Ovary (tissue), 9 donors: Measurements from ENCODE around the gene ULBP2. TPM values are rescaled to one million over a fixed set of nuclear protein-coding genes. Genes with fewer than 3 reads are reported as not detected.

Experiments
- DNase-seq, 5 donors: peaks; one replicate each; pipeline ENCODE4 v3.0.0-alpha.2; 2019 to 2020
- H3K27ac ChIP-seq, 2 donors: fragments of 200-600 bp; one replicate each; pipeline versions ENCODE4 v1.5.1 to v1.8.0; 2019 to 2022
- H3K27me3 ChIP-seq: fragments of 200-600 bp; one replicate; pipeline ENCODE4 v1.8.0; 2022
- H3K36me3 ChIP-seq: fragments of 200-600 bp; sonication (generic); one replicate; pipeline ENCODE4 v1.5.1; 2019
- H3K4me1 ChIP-seq: one replicate; pipeline ENCODE4 v1.8.1; 2013; ENCODE audit warnings: mild to moderate bottlenecking, moderate library complexity; ENCODE audit not compliant: insufficient read depth
- H3K4me3 ChIP-seq: fragments of 200-600 bp; sonication (generic); one replicate; pipeline ENCODE4 v1.5.1; 2017
- H3K9me3 ChIP-seq, 2 donors: fragments of 200-600 bp in 1 of 2; sonication (generic) in 1 of 2; one replicate each; pipeline versions ENCODE4 v1.5.1 to v1.8.1; 2013 to 2019; ENCODE audit warnings: mild to moderate bottlenecking in 1 of 2, moderate library complexity in 1 of 2
- CTCF ChIP-seq, 3 donors: fragments of 450-650 bp in 2 of 3; fragments of 200-600 bp in 1 of 3; IDR thresholded peaks; one replicate each; pipeline versions ENCODE4 v1.5.1 to v1.8.0; 2016 to 2022; ENCODE audit warnings: antibody characterized with exemption in 3 of 3, mild to moderate bottlenecking in 1 of 3
- EP300 ChIP-seq: sonication (generic); formaldehyde crosslinking; IDR thresholded peaks from one replicate; pipeline ENCODE4 v1.6.1; 2017; ENCODE audit warnings: antibody characterized with exemption
- POLR2A ChIP-seq: fragments of 450-650 bp; IDR thresholded peaks from one replicate; pipeline ENCODE4 v1.6.1; 2017; ENCODE audit warnings: antibody characterized with exemption, mild to moderate bottlenecking, moderate library complexity
- WGBS, 3 donors: extraction: QIAGEN DNeasy Blood & Tissue Kit in 1 of 3; methylation state at CpG; one replicate each; pipeline versions ENCODE4 v1.1.5 to v1.1.7; 2013 to 2017; 5-methylcytosine and 5-hydroxymethylcytosine counted together
- intact Hi-C, 4 donors: fragments of 100-400 bp; cut with DNase I; formaldehyde crosslinking; loops; one replicate each; pipeline versions ENCODE4 v1.11.0 to v1.15.1; 2022 to 2023
- polyA plus RNA-seq, 2 donors: library from polyadenylated mRNA; stranded (reverse); fragments of 200-250 nt in 1 of 2; fragments of 350-450 nt in 1 of 2; fragmentation: Illumina TruSeq in 1 of 2; extraction: RNeasy Lipid Tissue Mini Kit (QIAGEN cat#74804) in 1 of 2; gene quantifications; one replicate each; pipeline ENCODE4 v1.2.3, GENCODE V29; 2013 to 2014
- total RNA-seq, 7 donors: library from RNA; depleted of rRNA in 2 of 7; stranded (reverse); fragments of >200 nt in 2 of 7; fragmentation: NEBNext Ultra II Directional in 3 of 7; extraction: Animal tissue kit (Norgen Biotek cat#: 25700) in 3 of 7; gene quantifications; one replicate each; pipeline versions ENCODE4 v1.1.0 to v1.2.4, GENCODE V29; 2016 to 2023
- donor health status: DM: no; HTN: no; CAD: no; lungs with moderate emphysema.
- donor health status: DM: no; HTN: no; CAD: no.
- donor health status: Bipolar disorder and iron deficiency.
- donor health status: DM: yes; HTN: yes; CAD: no.
- donor health status: DM: no; HTN: no; CAD: no.
- donor health status: DM: yes; HTN: yes; CAD: no.

The ULBP2 gene
- total and polyA plus RNA-seq, 9 donors, result 0.08 to 3.6 (median 0.23) TPM; not detected in 6

GRCh38 chr6:149974825-149975224 lies 33.0 kb downstream of the ULBP2 start:
- no peak overlapping the region for H3K4me3 ChIP-seq
- no peak for DNase-seq
- H3K36me3 ChIP-seq, result no peaks in the 10 kb centered on the region
- 39 to 58% (median 40%) methylated on average over 3 of the region's 3 CpGs for WGBS, 3 donors
- no peak for TF ChIP-seq EP300
- no peak for TF ChIP-seq CTCF (IDR thresholded peaks at IDR 0.05)
- TF ChIP-seq POLR2A, result no peak
- H3K9me3 ChIP-seq, result no peaks in the 10 kb centered on the region
- H3K4me1 ChIP-seq, result no peaks in the 10 kb centered on the region
- intact Hi-C loops, result no loop called here
- no peak overlapping the region for H3K27ac ChIP-seq
- H3K27me3 ChIP-seq, result no peaks in the 10 kb centered on the region

- DNase-seq, result no peak
- Histone ChIP-seq H3K9me3 (no peaks in the 10 kb centered on the region), H3K4me3 (no peak overlapping the region), H3K4me1 (no peaks in the 10 kb centered on the region), H3K27me3 (no peaks in the 10 kb centered on the region), H3K27ac (no peak overlapping the region), H3K36me3 (no peaks in the 10 kb centered on the region)
- no peak for TF ChIP-seq CTCF (IDR thresholded peaks at IDR 0.05)
- no peak for TF ChIP-seq POLR2A
- TF ChIP-seq EP300, result no peak
- intact Hi-C loops, result no loop called here
These were observed 33.6 kb downstream of the ULBP2 start for GRCh38 chr6:149975400-149975799.

GRCh38 chr6:149977221-149977620 lies 35.4 kb downstream of the ULBP2 start:
- Histone ChIP-seq H3K27me3 (no peaks in the 10 kb centered on the region), H3K9me3 (no peaks in the 10 kb centered on the region), H3K36me3 (no peaks in the 10 kb centered on the region), H3K27ac (no peak overlapping the region), H3K4me3 (no peak overlapping the region), H3K4me1 (no peaks in the 10 kb centered on the region)
- intact Hi-C loops, result no loop called here
- DNase-seq, result no peak
- no peak for TF ChIP-seq POLR2A
- no peak for TF ChIP-seq EP300
- TF ChIP-seq CTCF (IDR thresholded peaks at IDR 0.05), result no peak
- 69 to 73% (median 70%) methylated on average over 4 of the region's 4 CpGs for WGBS, 3 donors

- intact Hi-C loops, result no loop called here
- DNase-seq, result no peak
These were observed 36.8 kb downstream of the ULBP2 start for GRCh38 chr6:149978610-149979009.

More at GRCh38 chr6:149978610-149979009, 36.8 kb downstream of the ULBP2 start:
- H3K9me3 ChIP-seq, result no peaks in the 10 kb centered on the region
- H3K4me1 ChIP-seq, result no peaks in the 10 kb centered on the region
- no peak for TF ChIP-seq CTCF (IDR thresholded peaks at IDR 0.05)
- no peak for TF ChIP-seq EP300
- no peak for TF ChIP-seq POLR2A
- H3K27me3 ChIP-seq, result no peaks in the 10 kb centered on the region
- no peak overlapping the region for H3K4me3 ChIP-seq
- no peaks in the 10 kb centered on the region for H3K36me3 ChIP-seq
- H3K27ac ChIP-seq, result no peak overlapping the region
